ENCODE data around the gene TIMM23.
"Not testable (repeated sequence)": the region's sequence is repeated elsewhere in the genome, so short reads cannot be mapped to it uniquely, and the experiment has no call there.

The TIMM23 gene, protein sequence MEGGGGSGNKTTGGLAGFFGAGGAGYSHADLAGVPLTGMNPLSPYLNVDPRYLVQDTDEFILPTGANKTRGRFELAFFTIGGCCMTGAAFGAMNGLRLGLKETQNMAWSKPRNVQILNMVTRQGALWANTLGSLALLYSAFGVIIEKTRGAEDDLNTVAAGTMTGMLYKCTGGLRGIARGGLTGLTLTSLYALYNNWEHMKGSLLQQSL

DNA sequence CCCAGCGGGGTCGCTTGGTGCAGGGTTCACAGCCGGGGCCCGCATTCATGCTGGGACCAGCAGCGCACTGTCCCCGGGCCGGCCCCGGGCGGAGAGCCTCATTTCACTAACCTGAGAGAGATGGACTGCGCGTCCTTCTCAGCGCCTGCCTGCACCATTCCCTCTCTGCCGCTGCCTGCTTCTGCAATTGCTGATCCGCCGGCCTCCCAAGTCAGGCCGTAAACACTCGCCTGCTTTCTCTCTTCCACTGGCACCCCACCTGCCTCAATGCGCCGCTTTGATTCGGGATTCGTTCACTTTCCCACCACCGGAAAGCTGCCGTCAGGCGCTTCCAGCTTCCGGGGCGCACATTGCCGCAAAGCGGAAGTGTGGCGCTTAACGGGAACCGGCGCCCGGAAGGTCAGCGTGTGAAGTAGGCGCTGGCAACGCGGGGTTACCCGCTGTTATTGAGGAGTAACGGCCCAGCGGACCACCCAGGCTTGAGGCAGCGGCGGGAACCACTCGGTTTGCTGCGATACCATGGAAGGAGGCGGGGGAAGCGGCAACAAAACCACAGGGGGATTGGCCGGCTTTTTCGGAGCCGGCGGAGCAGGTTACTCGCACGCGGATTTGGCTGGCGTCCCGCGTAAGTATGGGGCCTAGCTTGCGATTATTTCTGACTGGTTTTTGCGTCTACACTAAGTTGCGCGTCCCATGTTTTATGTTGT, at the start of gene TIMM23:
TSS of gene TIMM23 (plus strand) at position 384 of the 707 bp plus-strand sequence. CDS start at position 520, 136 bp downstream.
- Histone ChIP-seq H2AFZ (ENCODE audit: low read depth, low read length) (peak within 1 kb of the TSS; percentile 61), H3K4me1 (ENCODE audit: insufficient read depth, low read length) (peaks cover 12% of the 10 kb centered on the region), H3K4me3 (ENCODE audit: low read length) (peak within 1 kb of the TSS; percentile 98)
- H3K9me3 ChIP-seq (ENCODE audit: low read length); H3K36me3 ChIP-seq (ENCODE audit: insufficient read depth, low read length); H3K27me3 ChIP-seq (ENCODE audit: insufficient read depth, low read length): not testable (repeated sequence)

DNA sequence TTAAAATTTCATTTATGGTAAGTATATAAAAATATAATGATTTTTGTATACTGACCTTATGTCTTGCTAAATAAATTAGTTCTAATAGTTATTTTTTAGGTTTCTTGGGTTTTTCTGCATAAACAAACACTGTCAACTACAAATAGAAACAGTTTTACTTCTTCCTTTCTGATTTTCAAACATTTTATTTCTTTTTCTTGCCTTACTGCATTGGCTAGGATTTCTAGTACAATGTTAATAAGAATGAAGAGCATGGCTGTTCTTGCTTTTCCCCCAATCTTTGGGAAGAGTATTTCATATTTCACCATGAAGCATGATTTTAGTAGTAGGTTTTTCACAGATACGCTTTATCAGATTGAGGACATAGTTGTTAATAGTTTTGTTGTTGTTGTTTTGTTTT, 45.5 kb upstream of the TIMM23 start:
- not testable (repeated sequence) for H3K9me3 ChIP-seq (ENCODE audit: low read length); H3K27me3 ChIP-seq (ENCODE audit: insufficient read depth, low read length); H3K4me1 ChIP-seq (ENCODE audit: insufficient read depth, low read length); H3K36me3 ChIP-seq (ENCODE audit: insufficient read depth, low read length); H2AFZ ChIP-seq (ENCODE audit: low read depth, low read length); H3K4me3 ChIP-seq (ENCODE audit: low read length)

DNA sequence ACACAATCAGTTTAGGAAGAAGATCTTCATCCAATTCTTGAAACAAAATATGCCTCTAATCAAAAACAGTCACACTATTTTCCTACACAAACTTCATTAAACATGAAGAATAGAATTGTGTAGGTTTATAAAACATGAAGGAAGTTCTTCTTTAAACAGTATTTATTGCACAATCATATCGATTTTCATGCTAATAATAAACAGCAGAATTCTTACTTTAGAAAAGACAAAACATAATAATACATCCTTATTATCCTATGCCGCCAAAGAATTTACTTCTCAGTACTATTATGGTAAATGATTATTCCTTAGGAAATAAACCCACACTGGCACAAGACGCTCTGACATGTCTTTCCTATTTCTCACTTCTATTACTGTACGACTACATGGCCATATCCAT, 41.0 kb upstream of the TIMM23 start:
- not testable (repeated sequence) for H2AFZ ChIP-seq (ENCODE audit: low read depth, low read length); H3K9me3 ChIP-seq (ENCODE audit: low read length); H3K4me1 ChIP-seq (ENCODE audit: insufficient read depth, low read length); H3K4me3 ChIP-seq (ENCODE audit: low read length); H3K36me3 ChIP-seq (ENCODE audit: insufficient read depth, low read length); H3K27me3 ChIP-seq (ENCODE audit: insufficient read depth, low read length)

DNA sequence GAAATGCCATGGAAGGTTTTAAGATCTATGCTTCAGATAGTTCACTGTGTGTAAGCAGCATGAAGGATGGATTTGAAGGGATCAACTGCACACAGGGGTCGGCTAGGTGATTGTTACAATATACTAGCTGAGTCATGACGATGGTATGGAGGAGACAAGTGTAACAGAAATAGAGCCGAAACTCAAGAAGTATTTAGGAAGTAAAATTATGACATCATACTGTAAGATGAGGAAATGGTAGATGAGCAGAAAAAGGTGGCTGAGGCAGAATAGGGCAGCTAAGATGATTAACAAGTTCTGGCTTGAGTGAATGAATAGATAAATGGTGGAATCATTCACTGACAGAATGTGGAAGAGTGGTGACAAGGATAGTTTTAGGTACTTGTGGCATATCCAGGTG, 37.5 kb upstream of the TIMM23 start:
- not testable (repeated sequence) for H3K36me3 ChIP-seq (ENCODE audit: insufficient read depth, low read length); H3K4me3 ChIP-seq (ENCODE audit: low read length); H3K9me3 ChIP-seq (ENCODE audit: low read length); H3K4me1 ChIP-seq (ENCODE audit: insufficient read depth, low read length); H3K27me3 ChIP-seq (ENCODE audit: insufficient read depth, low read length); H2AFZ ChIP-seq (ENCODE audit: low read depth, low read length)

DNA sequence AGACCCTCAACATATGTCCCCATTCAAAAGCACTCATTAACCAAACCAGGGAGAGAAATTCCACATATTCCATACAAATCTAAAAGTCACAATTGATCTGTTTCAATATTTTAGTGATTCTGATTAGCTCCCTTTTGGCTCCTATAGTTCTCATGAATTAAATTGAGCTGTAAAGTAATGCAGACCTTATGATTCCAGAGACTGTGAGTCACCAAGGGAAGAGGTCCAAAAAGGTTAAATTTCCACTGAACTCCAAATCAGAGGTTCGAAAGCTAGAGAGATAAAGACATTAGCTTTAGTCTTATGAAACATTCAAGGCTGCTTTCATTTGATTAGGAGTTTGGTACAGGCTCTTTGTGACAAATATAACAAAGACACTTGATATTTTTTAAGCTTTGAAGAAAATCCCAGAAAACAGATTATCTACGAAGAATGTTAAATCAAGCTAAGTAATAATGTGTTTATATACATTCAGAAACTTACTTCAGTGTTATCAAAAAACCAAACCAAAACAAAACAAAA, 33.1 kb upstream of the TIMM23 start:
- not testable (repeated sequence) for H3K27me3 ChIP-seq (ENCODE audit: insufficient read depth, low read length)

DNA sequence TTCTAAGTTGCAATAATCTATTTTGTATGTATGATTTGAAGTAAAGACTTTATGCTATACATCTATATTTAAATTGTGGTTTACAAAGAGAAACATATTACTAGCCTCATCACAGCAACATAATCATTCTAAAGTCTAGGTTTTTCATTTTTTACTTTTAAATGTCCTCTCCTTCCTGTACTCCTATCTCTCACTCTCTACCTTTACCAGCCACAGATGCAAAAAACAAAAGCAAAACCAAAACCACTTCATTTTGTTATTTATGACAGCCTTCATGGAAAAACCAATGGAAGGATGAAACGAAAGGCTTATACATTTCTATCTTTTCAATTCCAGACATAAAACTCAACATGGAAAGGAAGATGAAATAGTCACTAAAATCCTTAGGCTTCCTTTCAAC, 31.1 kb upstream of the TIMM23 start:
- H3K4me3 ChIP-seq (ENCODE audit: low read length); H3K27me3 ChIP-seq (ENCODE audit: insufficient read depth, low read length): not testable (repeated sequence)

More for the DNA sequence above, 33.1 kb upstream of the TIMM23 start:
- not testable (repeated sequence) for H3K4me3 ChIP-seq (ENCODE audit: low read length); H3K9me3 ChIP-seq (ENCODE audit: low read length); H3K36me3 ChIP-seq (ENCODE audit: insufficient read depth, low read length); H3K4me1 ChIP-seq (ENCODE audit: insufficient read depth, low read length); H2AFZ ChIP-seq (ENCODE audit: low read depth, low read length)

DNA sequence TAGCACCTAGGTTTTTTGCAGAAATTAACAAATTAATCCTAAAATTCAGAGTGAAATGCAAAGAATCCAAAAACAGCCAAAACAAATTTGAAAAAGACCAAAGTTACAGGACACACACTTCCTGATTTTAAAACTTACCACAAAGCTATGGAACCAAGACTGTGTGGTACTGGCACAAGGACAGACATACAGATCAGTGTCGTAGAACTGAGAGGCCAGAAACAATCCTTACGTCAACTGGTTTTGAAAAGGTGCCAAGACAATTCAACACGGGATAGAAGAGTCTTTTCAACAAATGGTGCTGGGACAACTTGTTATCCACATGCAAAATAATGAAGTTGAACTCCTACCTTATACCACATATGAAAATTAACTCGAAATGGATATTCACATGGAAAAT, 26.8 kb upstream of the TIMM23 start:
- H3K4me3 ChIP-seq (ENCODE audit: low read length); H3K9me3 ChIP-seq (ENCODE audit: low read length); H2AFZ ChIP-seq (ENCODE audit: low read depth, low read length); H3K4me1 ChIP-seq (ENCODE audit: insufficient read depth, low read length); H3K27me3 ChIP-seq (ENCODE audit: insufficient read depth, low read length): not testable (repeated sequence)
- peaks cover 11% of the 10 kb centered on the region for H3K36me3 ChIP-seq (ENCODE audit: insufficient read depth, low read length)

More for the DNA sequence above, 31.1 kb upstream of the TIMM23 start:
- H2AFZ ChIP-seq (ENCODE audit: low read depth, low read length); H3K9me3 ChIP-seq (ENCODE audit: low read length); H3K4me1 ChIP-seq (ENCODE audit: insufficient read depth, low read length); H3K36me3 ChIP-seq (ENCODE audit: insufficient read depth, low read length): not testable (repeated sequence)

DNA sequence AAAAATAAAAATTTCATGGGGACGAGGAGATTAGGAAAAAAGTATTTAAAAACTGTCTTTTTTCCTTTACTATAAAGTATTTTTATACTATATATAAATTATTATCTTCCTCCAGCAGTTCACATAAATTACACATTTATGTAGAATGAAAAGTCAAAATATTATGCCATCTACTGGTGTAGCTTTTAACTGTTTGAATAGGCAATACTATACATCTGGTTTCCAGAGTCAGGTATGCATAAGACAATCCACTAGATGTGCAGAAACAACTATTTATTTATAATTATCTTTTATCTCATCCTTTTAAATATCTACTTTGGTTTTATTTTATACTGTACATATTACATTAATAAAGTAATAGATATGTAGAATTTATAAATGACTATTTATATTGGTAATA, 24.9 kb upstream of the TIMM23 start:
- H2AFZ ChIP-seq (ENCODE audit: low read depth, low read length); H3K9me3 ChIP-seq (ENCODE audit: low read length); H3K4me1 ChIP-seq (ENCODE audit: insufficient read depth, low read length); H3K4me3 ChIP-seq (ENCODE audit: low read length); H3K27me3 ChIP-seq (ENCODE audit: insufficient read depth, low read length): not testable (repeated sequence)
- peaks cover 11% of the 10 kb centered on the region for H3K36me3 ChIP-seq (ENCODE audit: insufficient read depth, low read length)

DNA sequence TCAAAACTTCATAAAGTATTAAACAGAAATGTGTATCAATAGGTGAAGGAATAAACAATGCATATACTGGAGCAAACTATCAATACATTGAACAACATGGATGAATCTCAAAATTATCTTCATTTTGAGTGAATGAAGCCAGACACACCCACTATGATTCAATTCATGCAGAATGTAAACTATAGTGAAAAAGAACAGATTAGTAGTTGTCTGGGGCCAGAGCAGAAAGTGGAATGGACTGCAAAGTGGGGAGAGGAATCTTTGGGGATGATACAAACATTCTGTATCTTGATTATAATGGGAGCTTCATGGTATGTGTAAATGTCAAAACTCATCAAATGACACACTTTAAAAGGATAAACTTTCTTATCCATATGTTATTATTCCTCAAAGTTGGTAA, 23.5 kb upstream of the TIMM23 start:
- not testable (repeated sequence) for H2AFZ ChIP-seq (ENCODE audit: low read depth, low read length); H3K9me3 ChIP-seq (ENCODE audit: low read length)
- H3K36me3 ChIP-seq (ENCODE audit: insufficient read depth, low read length) = peaks cover 16% of the 10 kb centered on the region

DNA sequence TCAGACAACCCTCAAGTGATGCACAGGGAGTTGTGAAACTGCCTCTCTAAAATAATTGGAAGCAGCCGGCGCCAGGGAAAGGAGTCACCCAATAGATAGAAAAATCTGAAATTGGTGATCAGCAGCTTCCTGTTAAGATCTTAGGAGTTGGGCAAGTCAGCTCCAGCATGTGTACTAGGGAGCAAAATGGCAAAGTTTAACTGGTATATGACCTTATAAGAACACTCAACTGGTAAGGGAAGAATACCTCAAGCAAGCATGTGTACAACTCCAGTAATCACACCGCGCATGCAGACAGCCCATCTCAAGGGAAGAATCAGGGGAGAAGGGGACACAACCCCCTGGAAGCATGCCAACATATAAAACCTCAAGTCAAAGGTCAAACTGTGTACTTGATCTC, 17.9 kb upstream of the TIMM23 start:
- not testable (repeated sequence) for H3K27me3 ChIP-seq (ENCODE audit: insufficient read depth, low read length); H3K36me3 ChIP-seq (ENCODE audit: insufficient read depth, low read length); H3K4me1 ChIP-seq (ENCODE audit: insufficient read depth, low read length); H3K4me3 ChIP-seq (ENCODE audit: low read length); H3K9me3 ChIP-seq (ENCODE audit: low read length); H2AFZ ChIP-seq (ENCODE audit: low read depth, low read length)

More for the DNA sequence above, 23.5 kb upstream of the TIMM23 start:
- H3K4me1 ChIP-seq (ENCODE audit: insufficient read depth, low read length); H3K27me3 ChIP-seq (ENCODE audit: insufficient read depth, low read length); H3K4me3 ChIP-seq (ENCODE audit: low read length): not testable (repeated sequence)

DNA sequence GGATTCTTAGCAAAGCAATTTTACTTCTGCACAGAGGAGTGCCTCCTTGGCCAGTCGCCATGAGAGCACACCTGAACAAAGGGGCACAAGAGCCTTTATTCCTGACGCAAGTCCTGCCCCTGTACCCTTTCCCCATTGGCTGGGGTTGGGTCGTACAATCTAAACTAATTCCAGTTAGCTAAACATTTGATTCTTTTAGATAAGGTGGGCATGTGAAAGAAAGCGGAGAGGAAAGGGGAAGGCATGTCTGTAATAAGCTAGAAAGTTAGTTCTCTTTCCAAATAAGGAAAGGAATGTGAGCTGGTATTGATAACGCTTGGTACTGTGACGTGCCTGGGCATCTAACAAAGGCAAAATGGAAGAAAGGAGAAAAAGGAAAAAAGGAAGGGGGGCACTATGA, 15.7 kb upstream of the TIMM23 start:
- not testable (repeated sequence) for H3K4me3 ChIP-seq (ENCODE audit: low read length); H3K9me3 ChIP-seq (ENCODE audit: low read length); H2AFZ ChIP-seq (ENCODE audit: low read depth, low read length); H3K4me1 ChIP-seq (ENCODE audit: insufficient read depth, low read length); H3K36me3 ChIP-seq (ENCODE audit: insufficient read depth, low read length); H3K27me3 ChIP-seq (ENCODE audit: insufficient read depth, low read length)

DNA sequence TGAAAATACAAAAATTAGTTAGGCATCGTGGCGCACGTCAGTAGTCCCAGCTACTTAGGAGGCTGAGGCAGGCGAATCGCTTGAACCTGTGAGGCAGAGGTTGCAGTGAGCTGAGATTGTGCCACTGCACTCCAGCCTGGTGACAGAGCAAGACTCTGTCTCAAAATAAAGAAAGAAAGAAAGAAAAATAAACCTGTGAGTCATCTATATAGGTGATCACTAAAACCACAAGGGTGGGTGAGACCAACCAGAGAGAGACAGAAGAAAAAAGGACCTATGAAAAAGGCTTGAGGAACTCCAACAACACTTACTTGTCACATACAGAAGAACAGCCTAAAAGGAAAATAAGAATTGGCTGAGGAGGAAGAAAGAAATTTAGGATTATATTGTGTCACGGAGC, 14.4 kb upstream of the TIMM23 start:
- H3K27me3 ChIP-seq (ENCODE audit: insufficient read depth, low read length); H3K4me3 ChIP-seq (ENCODE audit: low read length); H3K36me3 ChIP-seq (ENCODE audit: insufficient read depth, low read length); H2AFZ ChIP-seq (ENCODE audit: low read depth, low read length); H3K4me1 ChIP-seq (ENCODE audit: insufficient read depth, low read length); H3K9me3 ChIP-seq (ENCODE audit: low read length): not testable (repeated sequence)

DNA sequence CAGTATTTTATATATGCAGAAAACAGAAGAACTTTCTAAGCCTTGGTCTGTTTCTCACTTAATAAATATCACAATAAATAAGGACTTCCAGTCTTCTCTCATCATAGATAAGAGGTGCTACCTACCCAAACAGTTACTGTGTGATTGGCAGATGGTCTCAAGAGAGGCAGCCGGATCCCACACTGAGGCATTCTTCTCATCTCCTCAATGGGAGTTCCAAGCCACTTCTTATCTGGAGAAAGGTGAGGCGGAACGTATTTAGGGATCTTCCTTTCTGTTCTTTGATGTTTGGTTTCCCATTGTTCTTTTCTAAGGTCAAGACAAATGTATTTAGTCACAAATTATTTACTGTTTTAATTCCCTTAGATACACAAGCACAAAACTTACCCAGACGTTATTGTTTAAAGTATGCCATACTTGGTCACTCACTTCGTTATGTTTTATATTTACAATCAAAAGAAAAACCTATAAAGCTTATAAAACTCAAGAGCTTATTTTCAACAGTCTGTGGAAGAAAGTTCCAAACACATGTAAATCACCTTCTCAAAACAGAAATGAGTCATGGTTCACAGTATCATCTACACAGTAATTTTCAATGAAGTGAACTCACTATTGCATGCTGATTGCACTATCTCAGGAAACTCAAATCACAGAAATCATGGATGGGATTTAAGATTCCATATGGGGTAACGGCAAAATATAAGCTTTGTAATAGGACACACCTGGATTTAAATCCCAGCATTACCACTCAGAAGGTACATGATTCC, 9.4 kb upstream of the TIMM23 start:
- not testable (repeated sequence) for H3K4me3 ChIP-seq (ENCODE audit: low read length); H2AFZ ChIP-seq (ENCODE audit: low read depth, low read length); H3K27me3 ChIP-seq (ENCODE audit: insufficient read depth, low read length); H3K9me3 ChIP-seq (ENCODE audit: low read length); H3K36me3 ChIP-seq (ENCODE audit: insufficient read depth, low read length); H3K4me1 ChIP-seq (ENCODE audit: insufficient read depth, low read length)

Measured in neuron (in vitro differentiated cells).